GM19043 (cell line): ENCODE results near the gene MECP2.

Experiments used
- ATAC-seq: cut with Tn5 transposase; IDR thresholded peaks from one replicate; pipeline ENCODE4 v1.9.1; 2021; ENCODE audit warnings: low read depth; ENCODE audit not compliant: unreplicated experiment

MECP2 gene

DNA sequence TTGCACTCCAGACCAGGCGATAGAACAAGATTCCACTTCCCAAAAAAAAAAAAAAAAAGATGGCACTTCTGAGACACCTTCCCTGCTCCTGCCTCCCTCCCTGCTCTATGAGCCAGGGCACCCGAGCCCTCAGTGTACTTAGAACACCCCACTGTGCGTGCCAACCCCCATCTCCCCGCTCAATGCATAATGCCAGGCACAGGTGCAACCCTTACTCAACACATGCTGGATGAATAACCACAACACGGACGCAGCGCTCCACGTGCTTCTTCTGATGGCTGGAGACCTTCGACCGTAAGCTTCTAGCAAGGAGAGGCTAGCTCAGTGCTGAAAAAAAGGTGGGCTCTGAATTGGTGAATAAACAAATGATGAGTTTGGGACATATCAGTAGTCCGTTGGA, 57.9 kb downstream of the MECP2 start:
- ATAC-seq = no peak

DNA sequence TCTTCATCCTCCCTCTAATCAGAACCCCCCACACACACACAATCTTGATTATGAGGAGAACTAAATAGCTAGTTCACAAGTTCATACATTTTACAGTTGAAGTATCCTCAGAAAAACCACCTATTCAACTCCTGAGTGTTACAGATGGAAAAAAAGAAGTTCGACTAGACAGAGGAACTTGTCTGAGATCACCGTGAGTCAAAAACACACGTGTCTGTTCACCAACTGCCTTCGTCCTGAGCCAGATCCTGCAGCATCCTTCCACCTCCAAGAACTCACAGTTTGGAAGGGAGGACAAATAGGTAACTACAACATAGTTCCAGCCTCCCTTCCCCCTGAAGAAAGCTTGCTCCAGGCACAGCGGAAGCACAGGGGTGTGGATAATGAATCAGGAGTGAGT, 58.9 kb downstream of the MECP2 start:
- ATAC-seq = no peak

DNA sequence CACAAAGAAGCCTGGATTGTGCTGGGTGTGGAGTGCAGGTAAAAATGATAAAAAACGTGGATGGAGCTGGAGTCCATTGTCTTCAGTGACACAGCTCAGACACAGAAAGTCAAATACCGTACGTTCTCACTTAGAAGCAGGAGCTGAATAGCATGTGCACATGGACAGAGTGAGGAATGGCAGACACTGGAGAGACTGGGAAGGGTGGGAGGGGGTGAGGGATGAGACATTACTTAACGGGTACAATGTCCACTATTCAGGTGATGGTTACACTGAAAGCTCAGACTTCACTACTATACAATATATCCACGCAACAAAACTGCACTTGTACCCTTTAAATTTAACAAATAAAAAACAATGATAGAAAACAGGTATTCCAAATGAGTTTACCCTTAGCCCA, 59.8 kb downstream of the MECP2 start:
- ATAC-seq = no peak

DNA sequence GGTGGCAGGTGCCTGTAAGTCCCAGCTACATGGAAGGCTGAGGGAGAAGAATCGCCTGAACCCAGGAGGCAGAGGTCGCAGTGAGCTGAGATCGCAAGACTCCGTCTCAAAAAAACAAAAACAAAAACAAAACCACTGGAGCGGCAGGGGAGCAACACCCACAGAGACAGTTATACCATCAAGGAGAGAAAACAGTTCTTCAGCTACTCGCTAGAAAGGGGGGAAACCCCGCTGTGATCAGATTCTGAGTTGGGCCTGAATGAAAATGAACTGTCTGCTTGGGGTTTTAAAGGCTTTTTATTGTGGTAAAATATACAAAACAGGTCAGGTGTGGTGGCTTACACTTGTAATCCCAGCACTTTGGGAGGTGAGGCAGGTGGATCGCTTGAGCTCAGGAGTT, 61.0 kb downstream of the MECP2 start:
- ATAC-seq = no peak

DNA sequence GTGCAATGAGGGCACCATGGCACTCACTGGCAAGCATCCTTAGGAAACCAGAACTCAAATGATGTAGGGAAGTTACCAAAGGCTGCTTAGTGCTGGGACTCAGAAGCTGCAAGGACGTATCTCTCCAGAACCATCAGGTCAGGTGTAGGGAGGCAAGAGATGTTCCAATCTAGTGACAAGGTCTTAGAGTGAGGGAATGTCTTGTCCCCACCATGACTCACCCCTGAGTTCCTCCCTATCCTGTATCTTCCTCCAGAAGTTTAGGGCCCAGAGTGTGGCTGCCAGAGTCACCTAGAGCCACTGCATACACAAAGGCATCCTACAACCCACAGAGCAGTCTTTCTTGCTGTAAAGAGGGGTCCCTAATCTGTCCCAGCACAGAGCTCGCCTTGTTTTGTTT, 63.7 kb downstream of the MECP2 start:
- ATAC-seq = no peak

DNA sequence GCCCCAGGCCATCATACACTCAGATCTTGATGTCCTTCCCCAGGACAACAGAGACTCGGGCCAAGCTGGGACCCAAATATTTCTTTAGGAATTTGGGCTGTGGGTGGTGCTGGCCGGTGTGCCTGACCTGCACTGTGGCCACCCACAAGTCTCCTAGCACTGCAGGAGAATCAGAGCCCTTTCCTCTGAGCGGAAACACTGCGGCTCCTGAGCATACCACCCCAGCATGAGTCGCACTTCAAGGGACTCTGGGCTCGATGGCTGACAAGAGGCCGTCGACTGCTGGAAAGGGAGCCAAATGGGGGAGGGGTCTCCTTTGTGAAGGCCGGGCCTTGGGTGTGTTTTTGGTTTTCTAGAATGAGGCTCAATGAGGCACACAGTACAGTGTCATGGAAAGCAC, 64.9 kb downstream of the MECP2 start:
- ATAC-seq = no peak

DNA sequence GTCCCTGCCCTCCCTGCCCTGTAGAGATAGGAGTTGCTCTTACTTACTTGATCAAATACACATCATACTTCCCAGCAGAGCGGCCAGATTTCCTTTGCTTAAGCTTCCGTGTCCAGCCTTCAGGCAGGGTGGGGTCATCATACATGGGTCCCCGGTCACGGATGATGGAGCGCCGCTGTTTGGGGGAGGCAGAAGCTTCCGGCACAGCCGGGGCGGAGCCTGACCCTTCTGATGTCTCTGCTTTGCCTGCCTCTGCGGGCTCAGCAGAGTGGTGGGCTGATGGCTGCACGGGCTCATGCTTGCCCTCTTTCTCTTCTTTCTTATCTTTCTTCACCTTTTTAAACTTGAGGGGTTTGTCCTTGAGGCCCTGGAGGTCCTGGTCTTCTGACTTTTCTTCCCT, 65.4 kb downstream of the MECP2 start:
- no peak for ATAC-seq

DNA sequence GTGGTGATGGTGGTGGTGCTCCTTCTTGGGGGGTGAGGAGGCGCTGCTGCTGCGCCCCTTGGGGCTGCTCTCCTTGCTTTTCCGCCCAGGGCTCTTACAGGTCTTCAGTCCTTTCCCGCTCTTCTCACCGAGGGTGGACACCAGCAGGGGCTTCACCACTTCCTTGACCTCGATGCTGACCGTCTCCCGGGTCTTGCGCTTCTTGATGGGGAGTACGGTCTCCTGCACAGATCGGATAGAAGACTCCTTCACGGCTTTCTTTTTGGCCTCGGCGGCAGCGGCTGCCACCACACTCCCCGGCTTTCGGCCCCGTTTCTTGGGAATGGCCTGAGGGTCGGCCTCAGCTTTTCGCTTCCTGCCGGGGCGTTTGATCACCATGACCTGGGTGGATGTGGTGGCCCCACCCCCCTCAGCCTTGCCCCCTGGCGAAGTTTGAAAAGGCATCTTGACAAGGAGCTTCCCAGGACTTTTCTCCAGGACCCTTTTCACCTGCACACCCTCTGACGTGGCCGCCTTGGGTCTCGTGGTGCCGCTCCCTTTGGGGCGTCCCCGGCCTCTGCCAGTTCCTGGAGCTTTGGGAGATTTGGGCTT, 66.7 kb downstream of the MECP2 start:
- ATAC-seq = no peak

DNA sequence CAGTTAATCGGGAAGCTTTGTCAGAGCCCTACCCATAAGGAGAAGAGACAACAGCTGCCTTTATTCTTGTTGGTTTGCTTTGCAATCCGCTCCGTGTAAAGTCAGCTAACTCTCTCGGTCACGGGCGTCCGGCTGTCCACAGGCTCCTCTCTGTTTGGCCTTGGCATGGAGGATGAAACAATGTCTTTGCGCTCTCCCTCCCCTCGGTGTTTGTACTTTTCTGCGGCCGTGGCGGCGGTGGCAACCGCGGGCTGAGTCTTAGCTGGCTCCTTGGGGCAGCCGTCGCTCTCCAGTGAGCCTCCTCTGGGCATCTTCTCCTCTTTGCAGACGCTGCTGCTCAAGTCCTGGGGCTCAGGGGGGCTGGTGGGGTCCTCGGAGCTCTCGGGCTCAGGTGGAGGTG, 67.3 kb downstream of the MECP2 start:
- no peak for ATAC-seq

DNA sequence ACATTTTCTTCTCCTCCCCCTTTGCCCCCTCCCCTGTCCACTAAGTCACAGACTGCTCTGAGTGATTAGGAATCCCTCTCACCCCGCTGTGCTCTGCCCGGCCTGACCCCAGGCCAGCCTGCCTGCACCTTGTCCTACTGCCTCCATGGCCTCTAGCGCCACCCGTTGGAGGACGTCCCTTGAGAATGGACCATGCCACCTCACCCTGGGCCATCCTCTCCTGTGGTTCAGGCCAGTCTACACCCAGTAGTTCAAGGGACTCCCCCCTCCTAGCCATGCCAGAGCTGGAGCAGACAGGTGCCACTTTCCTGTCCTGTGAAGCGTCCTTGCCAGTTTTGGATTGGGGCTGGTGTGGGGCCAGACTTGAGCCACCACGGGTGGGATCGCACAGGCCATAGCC, 68.1 kb downstream of the MECP2 start:
- ATAC-seq = no peak

DNA sequence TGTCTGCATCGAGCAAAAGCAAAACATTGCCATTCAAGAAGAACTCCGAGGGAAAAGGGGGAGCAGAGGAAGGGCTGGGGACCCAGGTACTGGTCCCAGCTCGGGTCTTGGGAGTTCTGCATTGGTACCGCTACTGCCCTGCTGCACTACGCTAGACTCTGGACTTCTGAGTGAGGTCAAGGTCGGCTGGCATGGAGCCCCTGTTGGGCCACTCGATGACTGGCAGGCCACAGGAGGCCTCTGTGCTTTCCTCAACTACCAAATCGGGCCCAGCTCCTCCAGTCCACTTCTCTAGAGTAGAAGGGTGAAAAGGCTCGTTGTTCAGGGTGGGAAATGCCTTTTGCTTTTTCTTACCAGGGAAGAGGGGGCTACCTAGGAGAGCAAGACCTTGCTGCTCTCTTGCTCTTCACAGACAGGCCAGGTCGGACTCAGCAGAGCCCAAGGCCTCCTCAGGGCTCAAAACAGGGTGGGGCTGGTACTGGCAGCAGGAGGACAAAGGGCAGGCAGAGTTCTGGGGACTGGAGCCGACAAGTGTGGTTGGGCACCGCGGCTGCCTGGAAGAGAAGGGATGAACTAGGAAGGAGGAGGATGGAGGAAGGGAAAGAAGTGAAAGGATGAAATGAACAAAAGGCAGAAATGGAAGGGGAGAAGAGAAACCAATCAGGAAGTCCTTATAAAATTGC, 68.9 kb downstream of the MECP2 start:
- no peak for ATAC-seq

DNA sequence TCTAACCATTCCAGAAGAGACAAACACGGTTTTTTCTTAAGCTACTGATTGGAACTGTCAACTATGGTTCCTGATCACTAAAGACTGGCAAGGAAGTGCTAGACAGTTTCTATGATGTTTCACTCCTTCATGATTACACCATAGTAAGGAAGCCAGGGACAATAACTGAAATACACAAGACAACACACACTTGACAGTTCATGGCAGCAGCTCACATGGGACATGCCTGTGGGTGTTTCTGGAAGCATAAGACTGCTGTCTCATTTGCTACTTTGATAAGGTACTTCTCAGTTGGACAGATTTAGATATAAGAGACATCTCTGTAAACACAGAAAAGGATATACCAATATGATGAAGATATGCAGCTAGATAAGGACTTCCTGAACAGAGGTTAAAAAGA, 69.5 kb downstream of the MECP2 start:
- no peak for ATAC-seq

DNA sequence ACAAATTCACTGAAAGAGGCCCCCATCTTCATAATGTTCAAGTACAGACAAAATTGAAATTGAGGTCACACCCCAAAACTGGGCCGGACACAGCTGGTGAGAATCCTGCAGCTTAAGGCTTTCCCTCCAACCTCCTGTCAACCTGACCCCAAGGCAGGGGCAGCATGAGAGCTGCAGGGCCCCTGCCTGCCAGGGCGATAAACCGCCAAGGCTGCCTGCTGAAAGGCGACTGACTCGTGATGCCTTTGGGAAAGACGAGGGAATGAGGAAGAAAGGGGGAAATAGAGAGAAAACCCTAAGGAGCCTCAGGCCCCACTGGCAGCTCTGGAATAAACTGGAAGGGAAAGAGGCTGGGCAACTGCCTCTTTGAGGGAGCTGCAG, 70.5 kb downstream of the MECP2 start:
- ATAC-seq = no peak

DNA sequence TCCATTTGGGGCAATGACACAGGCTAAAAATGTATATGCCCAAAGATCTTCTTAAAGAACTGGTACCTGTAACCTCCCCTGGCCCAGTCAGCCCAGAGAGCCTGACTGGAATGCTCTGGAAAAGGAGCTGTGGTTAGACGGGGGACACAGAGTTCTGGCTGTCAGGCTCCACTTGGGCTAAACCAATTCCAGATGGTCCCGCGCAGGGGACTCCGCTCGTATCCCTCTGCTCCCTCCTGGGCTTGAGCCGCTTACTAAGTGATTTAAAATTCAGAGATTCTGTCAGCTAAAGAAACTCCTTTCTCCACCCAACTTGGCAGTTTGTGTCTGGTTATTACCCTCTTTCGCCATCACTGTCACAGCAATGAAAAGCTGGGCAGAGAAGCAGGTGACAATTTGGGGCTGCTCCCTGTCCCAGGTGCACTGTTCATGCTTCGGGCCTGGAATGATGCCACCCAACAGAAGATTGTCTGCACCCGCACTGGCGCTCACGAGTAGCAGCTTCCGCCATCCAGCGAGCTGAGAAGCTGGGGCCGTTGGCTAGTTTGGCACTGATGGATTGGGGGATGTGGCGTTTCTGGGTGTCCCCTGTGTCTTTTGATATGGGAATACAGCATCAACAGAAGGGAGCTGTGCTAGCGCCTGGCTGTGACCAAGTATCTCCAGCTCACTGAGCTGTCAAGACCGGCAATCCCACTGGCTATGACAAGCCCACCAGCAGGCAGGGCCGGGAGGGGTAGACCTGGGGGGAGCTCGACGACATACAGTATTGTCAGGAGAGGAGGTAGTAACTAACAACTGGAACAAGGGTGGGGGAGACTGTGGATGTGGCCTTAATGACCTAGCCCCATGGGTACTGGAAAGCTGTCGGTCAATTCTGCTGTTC, 71.1 kb downstream of the MECP2 start:
- ATAC-seq = no peak

DNA sequence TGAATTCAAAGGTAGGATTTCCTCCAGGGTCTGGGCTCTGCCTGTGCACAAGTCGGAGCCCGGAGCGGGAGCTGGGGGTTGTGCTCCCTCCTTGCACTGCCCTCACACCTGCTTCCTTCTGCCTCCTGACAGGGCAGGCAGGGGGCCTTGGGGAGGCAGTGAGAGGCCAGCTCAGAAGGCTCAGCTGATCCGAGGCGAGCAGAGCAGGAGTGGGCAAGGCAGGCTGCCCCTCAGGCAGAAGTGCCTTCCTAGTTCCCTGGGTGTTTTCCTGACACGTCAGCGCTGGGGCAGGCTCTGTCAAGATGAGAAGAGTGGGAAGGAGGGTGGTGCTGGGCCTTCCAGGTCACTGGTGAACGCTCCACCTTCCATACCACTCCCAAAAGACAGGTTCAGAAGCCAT, 72.3 kb downstream of the MECP2 start:
- no peak for ATAC-seq

DNA sequence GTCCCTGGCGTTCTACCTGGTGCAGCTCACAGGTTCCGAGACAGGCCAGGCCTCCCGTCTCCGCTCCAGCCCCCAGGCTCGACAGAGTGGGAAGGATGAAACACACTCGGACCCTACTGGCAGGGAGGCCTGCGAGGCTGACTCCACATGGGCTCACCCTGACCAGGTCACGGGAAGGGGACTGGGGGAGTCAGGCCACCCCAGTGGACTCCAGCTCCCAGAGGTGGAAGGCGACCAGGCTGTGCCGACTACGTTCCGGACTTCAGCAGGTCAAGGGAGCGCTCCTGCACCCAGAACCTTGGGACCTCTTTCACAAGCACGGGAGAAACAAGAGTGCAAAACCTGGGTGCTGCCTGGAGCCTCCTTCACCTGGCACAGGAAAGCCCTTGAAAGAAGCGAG, 73.2 kb downstream of the MECP2 start:
- no peak for ATAC-seq

DNA sequence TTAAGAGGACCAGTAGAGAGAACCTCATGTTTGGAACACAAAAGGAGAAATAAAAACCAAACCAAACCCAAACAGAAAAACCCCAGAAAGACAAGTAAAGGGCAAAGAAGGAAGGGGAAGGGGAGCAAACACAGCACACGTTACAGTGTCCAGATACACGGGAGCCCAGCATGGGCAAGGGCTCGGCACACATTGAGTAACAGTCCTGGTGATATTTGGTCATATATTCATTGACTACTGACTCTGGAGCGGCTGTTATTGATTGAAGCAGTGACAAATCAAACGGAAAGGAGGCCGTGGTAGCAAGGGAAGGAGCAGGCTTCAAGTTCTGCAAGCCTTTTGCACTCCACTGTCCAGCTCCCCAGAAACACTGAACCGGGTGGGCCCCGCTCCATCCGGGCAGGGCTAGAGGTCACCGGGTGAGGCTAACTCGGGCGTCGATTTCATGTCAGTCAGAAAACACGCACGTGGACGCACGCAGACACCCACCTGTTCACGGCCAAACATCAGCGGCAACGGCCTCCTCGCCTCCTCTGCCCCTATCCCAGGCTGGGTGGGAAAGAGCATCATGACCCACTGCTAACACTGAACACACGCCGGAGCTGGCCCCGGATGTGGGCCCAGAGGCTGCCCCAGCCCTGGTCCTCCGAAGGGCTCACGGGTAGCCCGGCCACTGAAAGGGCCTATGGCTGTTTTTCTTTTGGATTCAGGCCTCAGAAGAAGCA, 74.1 kb downstream of the MECP2 start:
- ATAC-seq = no peak

DNA sequence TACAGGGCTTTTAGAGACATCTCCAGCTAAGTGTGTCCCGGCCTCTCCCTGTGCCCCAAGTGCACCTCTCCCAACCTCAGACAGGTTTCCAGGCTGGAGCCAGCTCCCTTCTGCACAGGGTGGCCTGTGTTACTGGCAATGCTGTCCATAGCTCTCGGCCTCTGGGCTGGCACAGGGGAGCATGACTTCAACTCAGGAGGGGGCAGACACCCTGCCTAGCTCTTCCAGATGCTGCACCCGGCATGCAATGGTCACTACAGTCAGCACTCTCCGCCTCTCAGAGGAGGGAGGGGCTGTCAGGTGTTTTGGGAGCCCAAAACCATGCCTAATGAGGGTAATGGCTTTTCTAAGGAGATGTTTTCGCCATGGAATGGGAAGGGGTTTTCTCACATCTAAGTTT, 75.4 kb downstream of the MECP2 start:
- no peak for ATAC-seq

DNA sequence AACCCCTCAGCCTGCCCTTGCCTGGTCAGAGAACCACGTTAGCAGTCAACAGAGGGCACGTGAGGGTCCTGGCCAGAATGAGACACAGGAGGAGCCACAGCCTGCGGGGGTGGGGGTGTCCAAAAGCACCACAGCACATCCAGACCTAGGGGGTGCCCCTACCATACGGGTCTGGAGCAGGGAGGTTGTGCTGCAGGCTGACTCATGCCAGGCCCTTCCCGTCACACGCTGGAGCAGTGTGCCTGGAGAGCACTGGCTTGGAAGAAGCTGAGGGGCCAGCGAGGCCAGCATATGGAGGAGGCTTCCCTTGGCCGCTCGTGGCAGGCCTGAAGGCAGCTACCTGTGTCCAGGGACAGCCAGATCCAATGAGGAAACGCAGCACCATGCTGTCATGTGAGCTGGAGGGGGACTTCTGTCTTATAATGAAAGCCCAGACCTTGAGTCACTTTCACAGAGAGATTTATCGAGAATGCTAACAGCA, 76.3 kb downstream of the MECP2 start:
- ATAC-seq = no peak

DNA sequence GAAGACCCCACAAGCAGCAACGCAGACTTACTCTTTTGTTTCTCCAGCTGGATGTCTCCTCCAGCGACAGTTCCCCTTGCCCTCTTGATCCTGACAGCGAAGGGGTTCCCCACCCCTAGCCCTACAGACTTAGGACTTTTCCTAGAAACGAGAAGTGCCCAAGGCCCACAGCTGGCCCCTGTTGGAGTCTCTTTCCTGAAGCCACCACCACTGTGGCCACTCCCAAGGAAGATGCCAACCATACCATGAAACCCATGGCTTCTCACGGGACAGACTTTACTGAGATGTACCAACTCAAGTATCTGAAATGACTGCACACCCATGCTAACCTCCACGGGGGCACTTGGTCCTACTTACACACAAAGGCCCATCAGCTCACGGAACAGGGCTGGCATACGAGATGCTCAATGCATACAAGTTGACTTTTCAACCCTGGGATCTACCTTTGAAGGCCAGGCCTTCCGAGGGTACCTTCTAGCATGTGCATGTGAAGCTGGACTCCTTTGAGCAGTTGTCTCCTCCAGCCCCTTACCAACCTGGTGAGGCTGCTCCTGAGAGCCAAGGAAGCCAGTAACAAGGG, 76.9 kb downstream of the MECP2 start:
- no peak for ATAC-seq
